Adrenal gland (tissue), 12 donors: ENCODE measurements around the gene BPIFB4. TPM values are rescaled to one million over a fixed set of nuclear protein-coding genes. Genes with fewer than 3 reads are reported as not detected.

Experiments used
- DNase-seq, 7 donors: peaks; one replicate each; pipeline ENCODE4 v3.0.0-alpha.2; 2019 to 2020
- H3K27ac ChIP-seq, 5 donors: fragments of 200-600 bp; sonication (generic) in 4 of 5; 1 replicate in 3 of 5; 2 replicates in 2 of 5; pipeline versions ENCODE4 v1.5.1 to v1.8.0; 2016 to 2020; ENCODE audit warnings: mild to moderate bottlenecking in 1 of 5
- H3K27me3 ChIP-seq: fragments of 200-600 bp; 2 replicates; pipeline ENCODE4 v1.8.0; 2021
- H3K36me3 ChIP-seq, 2 donors: fragments of 200-600 bp; replicated peaks in 1 of 2; 1 replicate in 1 of 2; 2 replicates in 1 of 2; pipeline versions ENCODE4 v1.5.1 to v1.8.0; 2018 to 2022
- H3K4me1 ChIP-seq, 2 donors: fragments of 200-600 bp; replicated peaks in 1 of 2; 1 replicate in 1 of 2; 2 replicates in 1 of 2; pipeline versions ENCODE4 v1.5.1 to v1.8.0; 2018 to 2021
- H3K4me3 ChIP-seq, 4 donors: fragments of 200-600 bp; sonication (generic) in 3 of 4; one replicate each; pipeline ENCODE4 v1.5.1; 2016 to 2018
- H3K9me3 ChIP-seq, 3 donors: fragments of 200-600 bp; sonication (generic) in 1 of 3; replicated peaks in 1 of 3; 1 replicate in 2 of 3; 2 replicates in 1 of 3; pipeline versions ENCODE4 v1.5.1 to v1.8.0; 2016 to 2021
- CTCF ChIP-seq, 6 experiments: fragments of 450-650 bp in 4 of 6; fragments of 200-600 bp in 2 of 6; sonication (generic) in 1 of 6; IDR thresholded peaks; 1 replicate in 5 of 6; 2 replicates in 1 of 6; pipeline versions ENCODE4 v1.5.1 to v1.8.0; 2016 to 2021; ENCODE audit warnings: antibody characterized with exemption in 6 of 6, mild to moderate bottlenecking in 2 of 6, moderate library complexity in 1 of 6
- POLR2A ChIP-seq, 2 donors: fragments of 450-650 bp; IDR thresholded peaks; one replicate each; pipeline ENCODE4 v1.6.1; 2017; ENCODE audit warnings: antibody characterized with exemption in 2 of 2, mild to moderate bottlenecking in 2 of 2, moderate library complexity in 1 of 2
- WGBS, 4 donors: extraction: QIAGEN DNeasy Blood & Tissue Kit in 2 of 4; methylation state at CpG; one replicate each; pipeline versions ENCODE4 v1.1.5 to v1.1.7; 2013 to 2017; 5-methylcytosine and 5-hydroxymethylcytosine counted together
- intact Hi-C, 2 donors: fragments of 100-400 bp; cut with DNase I; formaldehyde crosslinking; loops; one replicate each; pipeline versions ENCODE4 v1.14.1 to v1.15.0; 2022 to 2023
- polyA plus RNA-seq, 3 donors: library from polyadenylated mRNA; stranded (reverse); fragments of 200-250 nt in 2 of 3; fragments of 350-450 nt in 1 of 3; fragmentation: Illumina TruSeq in 1 of 3; extraction: RNeasy Lipid Tissue Mini Kit (QIAGEN cat#74804) in 1 of 3; gene quantifications; one replicate each; pipeline ENCODE4 v1.2.3, GENCODE V29; 2013 to 2014
- total RNA-seq, 9 donors: library from RNA; depleted of rRNA in 4 of 9; stranded (reverse); fragments of >200 nt in 4 of 9; fragments of 120-200 nt in 1 of 9; fragmentation: NEBNext Ultra II Directional in 1 of 9; extraction: Animal tissue kit (Norgen Biotek cat#: 25700) in 1 of 9; gene quantifications; one replicate each; pipeline versions ENCODE4 v1.1.0 to v1.2.4, GENCODE V29; 2013 to 2023
- donor health status: healthy with polysubstance abuse.
- donor health status: Bipolar disorder and iron deficiency.
- donor health status: DM: yes; HTN: yes; CAD: no.
- donor health status: DM: no; HTN: no; CAD: no.
- donor health status: DM: no; HTN: no; CAD: no.
- donor health status: DM: yes; HTN: yes; CAD: no.

The BPIFB4 gene
- total and polyA plus RNA-seq, 12 donors = 0.07 TPM; not detected in 11

- intact Hi-C loops = no loop called here
Measured at GRCh38 chr20:33054791-33055190, 24.7 kb upstream of the BPIFB4 start.

GRCh38 chr20:33059136-33059535 is 20.3 kb upstream of the BPIFB4 start:
- no peak for TF ChIP-seq CTCF (IDR thresholded peaks at IDR 0.05)
- no peak for TF ChIP-seq POLR2A (IDR thresholded peaks at IDR 0.05)
- no peaks in the 10 kb centered on the region for H3K36me3 ChIP-seq
- no peak for DNase-seq
- H3K27ac ChIP-seq = no peak overlapping the region
- no peak overlapping the region for H3K4me3 ChIP-seq
- 74 to 91% (median 79%) methylated on average over 5 to 7 of the region's 7 CpGs for WGBS, 4 donors
- no peaks in the 10 kb centered on the region for H3K9me3 ChIP-seq
- intact Hi-C loops = no loop called here
- H3K4me1 ChIP-seq = no peaks in the 10 kb centered on the region
- no peaks in the 10 kb centered on the region for H3K27me3 ChIP-seq

More at GRCh38 chr20:33054791-33055190, 24.7 kb upstream of the BPIFB4 start:
- Histone ChIP-seq H3K27ac (no peak overlapping the region), H3K4me3 (no peak overlapping the region), H3K36me3 (no peaks in the 10 kb centered on the region), H3K4me1 (no peaks in the 10 kb centered on the region), H3K27me3 (no peaks in the 10 kb centered on the region), H3K9me3 (no peaks in the 10 kb centered on the region)
- WGBS, 4 donors = 76 to 83% (median 80%) methylated on average over 2 of the region's 2 CpGs
- no peak for DNase-seq
- no peak for TF ChIP-seq CTCF (IDR thresholded peaks at IDR 0.05)
- no peak for TF ChIP-seq POLR2A (IDR thresholded peaks at IDR 0.05)

- Histone ChIP-seq H3K4me1 (no peaks in the 10 kb centered on the region), H3K27ac (no peak overlapping the region), H3K4me3 (no peak overlapping the region), H3K27me3 (no peaks in the 10 kb centered on the region), H3K36me3 (no peaks in the 10 kb centered on the region), H3K9me3 (no peaks in the 10 kb centered on the region)
- intact Hi-C loops = no loop called here
- TF ChIP-seq CTCF (IDR thresholded peaks at IDR 0.05) = no peak
- no peak for TF ChIP-seq POLR2A (IDR thresholded peaks at IDR 0.05)
- WGBS, 4 donors = 88 to 90% (median 89%) methylated on average over 11 to 22 of the region's 22 CpGs
- DNase-seq = no peak
Measured at GRCh38 chr20:33059741-33060390, 19.6 kb upstream of the BPIFB4 start.

- no peaks in the 10 kb centered on the region for H3K27me3 ChIP-seq
- H3K27ac ChIP-seq = no peak overlapping the region
- H3K4me3 ChIP-seq = no peak overlapping the region
- no peaks in the 10 kb centered on the region for H3K36me3 ChIP-seq
- DNase-seq = no peak
- TF ChIP-seq POLR2A (IDR thresholded peaks at IDR 0.05) (no peak), CTCF (IDR thresholded peaks at IDR 0.05) (no peak)
- no peaks in the 10 kb centered on the region for H3K9me3 ChIP-seq
- 89 to 92% (median 91%) methylated on average over 7 to 14 of the region's 14 CpGs for WGBS, 4 donors
- intact Hi-C loops = no loop called here
- no peaks in the 10 kb centered on the region for H3K4me1 ChIP-seq
Measured at GRCh38 chr20:33061658-33062028, 17.8 kb upstream of the BPIFB4 start.
